Smooth muscle cell (in vitro differentiated cells): ENCODE data around the gene ADORA2A. TPM values are rescaled to one million over a fixed set of nuclear protein-coding genes. Genes with fewer than 3 reads are reported as not detected.

Experiments used
- DNase-seq: peaks from one replicate; lab custom pipeline; 2025; ENCODE audit not compliant: unreplicated experiment; lab: John Stamatoyannopoulos, UW
- H2AFZ ChIP-seq: fragments of 200-600 bp; sonication (generic); 2 replicates; pipeline ENCODE4 v1.6.0; 2016; ENCODE audit warnings: antibody characterized with exemption, low read depth, mild to moderate bottlenecking
- H3F3A ChIP-seq: fragments of 200-600 bp; sonication (generic); 2 replicates; pipeline ENCODE4 v1.6.0; 2017; ENCODE audit warnings: antibody characterized with exemption, low read depth
- H3K27ac ChIP-seq: fragments of 200-600 bp; sonication (generic); 2 replicates; pipeline ENCODE4 v1.5.1; 2016; ENCODE audit warnings: low read depth, mild to moderate bottlenecking
- H3K27me3 ChIP-seq: fragments of 200-600 bp; sonication (generic); 2 replicates; pipeline ENCODE4 v1.6.1; 2016; ENCODE audit warnings: low read depth, mild to moderate bottlenecking
- H3K36me3 ChIP-seq: fragments of 200-600 bp; sonication (generic); 2 replicates; pipeline ENCODE4 v1.5.1; 2016; ENCODE audit warnings: low read depth
- H3K4me1 ChIP-seq: fragments of 200-600 bp; sonication (generic); 2 replicates; pipeline ENCODE4 v1.5.1; 2016; ENCODE audit warnings: low read depth
- H3K4me2 ChIP-seq: fragments of 200-600 bp; sonication (generic); 2 replicates; pipeline ENCODE4 v1.6.0; 2016; ENCODE audit warnings: mild to moderate bottlenecking
- H3K4me3 ChIP-seq: fragments of 200-600 bp; sonication (generic); 2 replicates; pipeline ENCODE4 v1.5.1; 2016; ENCODE audit warnings: mild to moderate bottlenecking
- H3K79me2 ChIP-seq: fragments of 200-600 bp; sonication (generic); 2 replicates; pipeline ENCODE4 v1.6.0; 2016; ENCODE audit warnings: low read depth, mild to moderate bottlenecking
- H3K9ac ChIP-seq: fragments of 200-600 bp; sonication (generic); 2 replicates; pipeline ENCODE4 v1.6.0; 2016; ENCODE audit warnings: low read depth
- H3K9me3 ChIP-seq: fragments of 200-600 bp; sonication (generic); replicated peaks from 2 replicates; pipeline ENCODE4 v1.5.1; 2016; ENCODE audit warnings: low read depth
- H4K20me1 ChIP-seq: fragments of 200-600 bp; sonication (generic); 2 replicates; pipeline ENCODE4 v1.6.0; 2016; ENCODE audit warnings: low read depth
- CTCF ChIP-seq: fragments of 200-600 bp; sonication (generic); IDR thresholded peaks from 2 replicates; pipeline ENCODE4 v1.5.1; 2017; ENCODE audit warnings: borderline replicate concordance, mild to moderate bottlenecking, antibody characterized with exemption; ENCODE audit not compliant: insufficient read depth, poor library complexity, severe bottlenecking
- WGBS: methylation state at CpG from one replicate; pipeline ENCODE4 v1.1.7; 2016; ENCODE audit warnings: low lambda C conversion rate; 5-methylcytosine and 5-hydroxymethylcytosine counted together
- polyA plus RNA-seq: library from polyadenylated mRNA; unstranded; fragments of >200 nt; fragmentation: Nextera tagmentation; extraction: Ambion mirVana; gene quantifications from 2 replicates; pipeline ENCODE4 v1.2.1, GENCODE V29; 2016
- total RNA-seq: library from RNA; depleted of rRNA; stranded (reverse); fragments of >200 nt; gene quantifications from 2 replicates; pipeline ENCODE4 v1.2.3, GENCODE V29; 2014

The ADORA2A gene
- total and polyA plus RNA-seq, 2 experiments from 2014 or later = 1.6 to 1.8 TPM

- no peak for TF ChIP-seq CTCF
- no peaks in the 10 kb centered on the region for H3K36me3 ChIP-seq
- H3K4me1 ChIP-seq = peaks cover 10% of the 10 kb centered on the region
- H3K27ac ChIP-seq = no peak overlapping the region
- no peak overlapping the region for H3K4me3 ChIP-seq
- 91% methylated on average over 11 of the region's 11 CpGs for WGBS
- H3K27me3 ChIP-seq = peaks cover 22% of the 10 kb centered on the region
- H4K20me1 ChIP-seq = peaks cover 6% of the 10 kb centered on the region
- H3K79me2 ChIP-seq = no peaks in the 10 kb centered on the region
- no peak overlapping the region for H2AFZ ChIP-seq
- H3K9me3 ChIP-seq = no peaks in the 10 kb centered on the region
- H3K9ac ChIP-seq = no peak overlapping the region
- no peak for DNase-seq
- H3F3A ChIP-seq = no peaks in the 10 kb centered on the region
- H3K4me2 ChIP-seq = no peak overlapping the region
These were observed 6.4 kb upstream of the ADORA2A start for GRCh38 chr22:24420977-24421343.

GRCh38 chr22:24421428-24421931 lies 5.9 kb upstream of the ADORA2A start:
- Histone ChIP-seq H3K36me3 (no peaks in the 10 kb centered on the region), H3K4me1 (peaks cover 10% of the 10 kb centered on the region), H2AFZ (no peak overlapping the region), H3K79me2 (no peaks in the 10 kb centered on the region), H3K27me3 (peaks cover 27% of the 10 kb centered on the region), H3K9ac (no peak overlapping the region), H3K4me3 (no peak overlapping the region), H4K20me1 (peaks cover 6% of the 10 kb centered on the region), H3K9me3 (no peaks in the 10 kb centered on the region), H3K4me2 (no peak overlapping the region), H3F3A (no peaks in the 10 kb centered on the region), H3K27ac (no peak overlapping the region)
- no peak for DNase-seq
- peak; percentile 14 for TF ChIP-seq CTCF
- WGBS = 40% methylated on average over 9 of the region's 9 CpGs

- Histone ChIP-seq H3K4me1 (peaks cover 10% of the 10 kb centered on the region), H3K27me3 (peaks cover 32% of the 10 kb centered on the region), H2AFZ (no peak overlapping the region), H4K20me1 (peaks cover 6% of the 10 kb centered on the region), H3K4me2 (no peak overlapping the region), H3K9ac (no peak overlapping the region), H3F3A (no peaks in the 10 kb centered on the region), H3K27ac (no peak overlapping the region), H3K79me2 (no peaks in the 10 kb centered on the region), H3K36me3 (no peaks in the 10 kb centered on the region), H3K4me3 (no peak overlapping the region), H3K9me3 (no peaks in the 10 kb centered on the region)
- WGBS = 98% methylated on average over 5 of the region's 5 CpGs
- no peak for TF ChIP-seq CTCF
- no peak for DNase-seq
These were observed 5.2 kb upstream of the ADORA2A start for GRCh38 chr22:24422102-24422665.

- H4K20me1 ChIP-seq = peaks cover 6% of the 10 kb centered on the region
- no peak overlapping the region for H3K9ac ChIP-seq
- no peaks in the 10 kb centered on the region for H3F3A ChIP-seq
- H3K36me3 ChIP-seq = no peaks in the 10 kb centered on the region
- no peaks in the 10 kb centered on the region for H3K9me3 ChIP-seq
- WGBS = under 1% methylated on average over 22 of the region's 56 CpGs
- peak overlapping the region; percentile 91 for H3K4me2 ChIP-seq
- no peak for DNase-seq
- TF ChIP-seq CTCF = peak; percentile 94
- no peaks in the 10 kb centered on the region for H3K79me2 ChIP-seq
- H3K4me3 ChIP-seq = peak overlapping the region; percentile 59
- H3K27ac ChIP-seq = no peak overlapping the region
- H3K4me1 ChIP-seq = peaks cover 10% of the 10 kb centered on the region
- peaks cover 32% of the 10 kb centered on the region for H3K27me3 ChIP-seq
- no peak overlapping the region for H2AFZ ChIP-seq
These were observed 3.8 kb upstream of the ADORA2A start for GRCh38 chr22:24423519-24424000.
